HEK293 (cell line): ENCODE measurements around the gene HAO2.

ENCODE experiments used
- CTCF ChIP-seq: fragments of 450-650 bp; formaldehyde crosslinking; IDR thresholded peaks from 2 replicates; pipeline ENCODE4 v1.5.1; 2016; ENCODE audit warnings: missing biosample characterization, missing genetic modification characterization
- OSR2 ChIP-seq: fragments of 450-650 bp; formaldehyde crosslinking; IDR thresholded peaks from 2 replicates; pipeline ENCODE4 v1.5.1; 2016; ENCODE audit warnings: missing biosample characterization, missing genetic modification characterization
- ZNF121 ChIP-seq: fragments of 450-650 bp; formaldehyde crosslinking; IDR thresholded peaks from 2 replicates; pipeline ENCODE4 v1.5.1; 2016; ENCODE audit warnings: missing biosample characterization, missing genetic modification characterization
- ZNF311 ChIP-seq: fragments of 450-650 bp; formaldehyde crosslinking; IDR thresholded peaks from 2 replicates; pipeline ENCODE4 v1.5.1; 2017; ENCODE audit warnings: missing biosample characterization, missing genetic modification characterization, borderline replicate concordance
- ZNF391 ChIP-seq: fragments of 450-650 bp; formaldehyde crosslinking; IDR thresholded peaks from 2 replicates; pipeline ENCODE4 v1.5.1; 2016; ENCODE audit warnings: low read depth, missing biosample characterization, missing genetic modification characterization, borderline replicate concordance
- ZNF544 ChIP-seq: fragments of 450-650 bp; formaldehyde crosslinking; IDR thresholded peaks from 2 replicates; pipeline ENCODE4 v1.5.0; 2017; ENCODE audit warnings: missing biosample characterization, missing genetic modification characterization
- ZNF660 ChIP-seq: fragments of 450-650 bp; IDR thresholded peaks from 2 replicates; pipeline ENCODE4 v1.5.1; 2018; ENCODE audit warnings: missing biosample characterization, mild to moderate bottlenecking, missing genetic modification characterization
- ZSCAN30 ChIP-seq: fragments of 450-650 bp; IDR thresholded peaks from 2 replicates; pipeline ENCODE4 v1.5.1; 2018; ENCODE audit warnings: missing biosample characterization, mild to moderate bottlenecking, missing genetic modification characterization, moderate library complexity

GRCh38 chr1:119338757-119339156 lies 29.8 kb upstream of the HAO2 start:
- TF ChIP-seq CTCF: no peak
- TF ChIP-seq OSR2 (tag by site-specific recombination): no peak
- TF ChIP-seq ZNF544: no peak
- TF ChIP-seq ZSCAN30 (tag by site-specific recombination): no peak
- no peak for TF ChIP-seq ZNF121 (tag by site-specific recombination)
- TF ChIP-seq ZNF660 (tag by site-specific recombination): no peak
- TF ChIP-seq ZNF391 (tag by site-specific recombination): no peak
- no peak for TF ChIP-seq ZNF311
